ENCODE results near the gene CRYBG2.
"Not testable (repeated sequence)": the region's sequence is repeated elsewhere in the genome, so short reads cannot be mapped to it uniquely, and the experiment has no call there.

Gene CRYBG2

GRCh38 chr1:26349877-26350244, 4.1 kb downstream of the CRYBG2 start:
- DNase-seq: no peak

DNA sequence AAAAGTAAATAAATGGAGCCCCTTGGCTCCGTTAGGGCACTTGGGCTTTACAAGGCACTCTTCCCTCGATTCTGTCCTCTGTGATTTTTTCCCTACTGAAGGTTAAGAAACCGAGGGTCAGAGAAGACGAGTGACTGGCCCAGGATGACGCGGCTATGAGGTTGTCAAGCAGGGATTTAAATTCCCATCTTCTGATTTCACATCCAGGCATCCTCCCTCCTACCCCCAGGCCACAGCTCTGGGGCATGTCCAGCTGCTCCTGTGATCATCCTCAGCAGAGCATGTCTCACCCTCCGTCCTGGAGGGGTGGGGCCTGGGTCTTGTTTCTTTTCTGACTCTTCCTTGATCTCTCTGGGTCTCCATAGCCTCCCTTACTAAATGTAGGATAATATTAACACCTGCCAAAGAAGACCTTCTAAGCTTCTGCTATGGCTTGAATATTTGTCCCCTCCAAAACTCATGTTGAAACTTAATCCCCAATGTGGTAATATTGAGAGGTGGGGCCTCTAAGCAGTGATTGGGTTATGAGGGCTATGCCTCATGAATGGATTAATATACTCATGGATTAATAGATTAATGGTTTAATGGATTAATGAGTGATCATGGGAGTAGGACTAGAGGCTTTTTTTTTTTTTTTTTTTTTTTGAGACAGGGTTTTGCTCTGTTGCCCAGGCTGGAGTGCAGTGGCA, 4.6 kb downstream of the CRYBG2 start:
- DNase-seq: no peak

DNA sequence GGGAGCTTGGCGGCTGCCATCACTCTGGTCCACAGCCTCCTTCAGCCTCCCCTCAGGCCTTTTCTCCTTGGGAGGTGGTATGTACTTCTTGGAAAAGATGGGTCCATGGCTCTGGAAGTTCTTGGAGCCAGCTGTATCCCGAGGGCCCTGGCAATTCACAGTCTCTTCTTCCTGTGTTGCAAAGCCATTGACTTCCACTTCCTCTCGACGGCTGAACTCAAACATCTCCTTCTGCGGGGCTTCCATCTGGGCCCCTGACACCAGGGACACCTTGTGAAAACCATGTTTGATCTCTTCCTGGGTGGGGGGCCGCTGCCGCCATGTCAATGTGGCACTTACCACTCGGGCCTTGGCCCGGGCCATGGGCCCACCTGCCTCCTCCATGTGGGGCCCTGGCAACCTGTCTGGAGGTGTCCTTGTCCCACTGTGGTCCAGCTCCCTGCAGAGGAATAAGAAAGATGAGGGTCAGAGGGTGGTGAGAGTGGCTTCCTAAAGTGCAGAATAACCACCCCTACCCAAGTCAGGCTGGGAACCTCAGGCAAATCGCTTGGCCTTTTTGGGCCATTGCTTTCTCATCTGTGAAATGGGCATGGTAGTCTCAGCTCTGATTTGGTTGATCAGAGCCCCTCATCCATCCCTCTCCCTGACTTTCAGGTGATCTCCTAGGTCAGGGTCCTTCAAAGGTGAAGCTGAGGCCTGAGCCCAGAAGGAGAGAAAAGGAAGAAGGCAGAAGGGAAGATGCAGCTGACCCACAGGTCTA, 7.5 kb downstream of the CRYBG2 start:
- DNase-seq: no peak

GRCh38 chr1:26345718-26346117, 8.2 kb downstream of the CRYBG2 start:
- DNase-seq: no peak

- no peak for DNase-seq
Observed at GRCh38 chr1:26344147-26344920, 9.6 kb downstream of the CRYBG2 start.

GRCh38 chr1:26340047-26340481, 13.9 kb downstream of the CRYBG2 start:
- no peak for DNase-seq

DNA sequence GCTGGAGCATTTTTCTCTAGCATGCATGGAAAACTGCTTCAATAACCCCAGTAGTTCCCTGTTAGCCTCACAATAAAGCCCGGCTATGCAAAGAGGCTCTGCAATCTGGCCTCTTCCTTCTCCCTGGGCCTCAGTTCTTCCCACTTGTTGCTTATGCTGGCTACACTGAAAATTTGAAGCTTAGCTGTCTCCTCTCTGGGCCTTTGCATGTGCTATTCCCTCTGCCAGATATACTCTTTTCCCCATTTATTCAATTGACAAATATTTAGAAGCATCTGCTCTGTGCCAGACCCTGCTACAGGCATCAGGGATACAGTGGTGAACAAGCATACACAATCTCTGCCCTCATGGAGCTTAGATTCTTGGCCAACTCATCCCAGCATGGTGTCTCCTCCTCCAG, 15.3 kb downstream of the CRYBG2 start:
- DNase-seq: no peak

DNA sequence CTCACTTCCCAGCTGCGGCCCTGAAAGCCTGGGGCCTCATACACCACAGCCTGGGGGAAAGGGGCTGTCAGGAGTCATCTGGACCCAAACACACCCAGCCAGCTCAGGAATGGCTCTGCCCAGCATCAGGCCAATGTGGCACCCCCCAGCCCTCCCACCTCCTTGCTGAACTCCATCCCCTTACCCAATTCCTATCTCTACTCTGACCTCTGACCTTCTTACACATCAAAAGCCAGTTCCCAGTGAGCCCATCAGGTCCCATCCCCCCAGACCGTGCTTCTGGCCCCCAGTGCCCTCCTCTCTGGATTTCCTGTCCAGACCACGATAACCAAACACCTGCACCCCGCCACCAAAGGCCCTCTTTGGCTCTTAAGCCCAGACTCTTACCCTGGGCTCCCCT, 16.3 kb downstream of the CRYBG2 start:
- DNase-seq: no peak

GRCh38 chr1:26337206-26337535, 16.8 kb downstream of the CRYBG2 start:
- no peak for DNase-seq

- peak; percentile 93 for DNase-seq
Observed at GRCh38 chr1:26336477-26337205, 17.3 kb downstream of the CRYBG2 start.

DNA sequence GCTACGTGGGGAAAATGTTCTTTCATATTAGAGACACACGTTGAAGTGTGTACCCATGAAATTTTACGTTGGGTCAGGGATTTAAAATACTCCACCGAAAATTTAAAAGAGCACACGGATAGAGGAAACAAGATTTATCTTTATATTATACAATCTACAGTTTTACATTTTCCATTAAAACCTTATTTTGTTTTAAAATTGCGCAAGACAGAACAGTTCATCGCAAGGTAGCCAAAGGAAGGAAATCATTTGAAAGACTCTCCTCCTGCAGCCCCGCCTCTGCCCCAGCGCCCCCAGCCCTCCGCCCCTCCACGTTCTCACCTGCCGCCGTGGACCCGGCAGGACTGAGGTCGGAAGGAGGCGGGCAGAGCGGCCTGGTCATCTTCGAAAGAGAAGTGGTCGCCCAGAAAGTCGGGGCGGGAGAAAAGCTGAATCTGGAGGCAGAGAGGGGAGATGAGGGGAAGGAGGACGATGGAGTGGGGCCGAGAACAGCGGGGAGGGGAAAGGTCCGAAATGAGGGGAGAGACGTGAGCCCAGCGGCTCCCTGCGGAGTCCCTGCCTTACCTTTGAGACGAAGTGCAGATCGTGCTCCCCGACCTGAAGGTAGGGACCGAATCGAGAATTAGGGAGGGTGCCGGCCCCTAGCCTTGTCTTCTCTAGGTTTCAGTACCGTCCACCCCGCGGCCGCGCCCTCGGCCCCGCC, 18.0 kb downstream of the CRYBG2 start:
- no peak for DNase-seq

DNA sequence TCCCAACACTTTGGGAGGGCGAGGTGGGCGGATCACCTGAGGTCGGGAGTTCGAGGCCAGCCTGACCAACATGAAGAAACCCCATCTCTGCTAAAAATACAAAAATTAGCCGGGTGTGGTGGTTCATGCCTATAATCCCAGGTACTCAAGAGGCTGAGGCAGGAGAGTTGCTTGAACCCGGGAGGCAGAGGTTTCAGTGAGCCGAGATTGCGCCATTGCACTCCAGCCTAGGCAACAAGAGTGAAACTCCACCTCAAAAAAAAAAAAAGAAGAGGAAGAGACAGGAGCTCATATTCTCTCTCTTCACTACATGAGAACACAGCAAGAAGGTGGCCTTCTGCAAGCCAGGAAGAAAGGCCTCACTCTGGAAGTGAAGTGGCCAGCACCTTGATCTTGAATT, 20.6 kb downstream of the CRYBG2 start:
- DNase-seq: not testable (repeated sequence)

- DNase-seq: no peak
Observed at GRCh38 chr1:26330276-26330675, 23.7 kb downstream of the CRYBG2 start.

DNA sequence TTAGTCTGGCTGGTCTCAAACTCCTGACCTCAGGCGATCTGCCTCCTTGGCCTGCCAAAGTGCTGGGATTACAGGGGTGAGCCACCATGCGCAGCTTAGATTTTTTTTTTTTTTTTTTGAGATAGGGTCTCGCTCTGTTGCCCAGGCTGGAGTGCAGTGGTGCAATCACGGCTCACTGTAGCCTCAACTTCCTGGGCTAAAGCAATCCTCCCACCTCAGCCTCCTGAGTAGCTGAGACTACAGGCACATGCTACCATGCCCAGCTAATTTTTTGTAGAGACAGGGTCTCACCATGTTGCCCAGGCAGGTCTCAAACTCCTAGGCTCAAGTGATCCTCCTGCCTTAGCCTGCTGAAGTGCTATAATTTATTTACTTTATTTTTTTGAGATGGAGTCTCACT, 24.6 kb downstream of the CRYBG2 start:
- not testable (repeated sequence) for DNase-seq

DNA sequence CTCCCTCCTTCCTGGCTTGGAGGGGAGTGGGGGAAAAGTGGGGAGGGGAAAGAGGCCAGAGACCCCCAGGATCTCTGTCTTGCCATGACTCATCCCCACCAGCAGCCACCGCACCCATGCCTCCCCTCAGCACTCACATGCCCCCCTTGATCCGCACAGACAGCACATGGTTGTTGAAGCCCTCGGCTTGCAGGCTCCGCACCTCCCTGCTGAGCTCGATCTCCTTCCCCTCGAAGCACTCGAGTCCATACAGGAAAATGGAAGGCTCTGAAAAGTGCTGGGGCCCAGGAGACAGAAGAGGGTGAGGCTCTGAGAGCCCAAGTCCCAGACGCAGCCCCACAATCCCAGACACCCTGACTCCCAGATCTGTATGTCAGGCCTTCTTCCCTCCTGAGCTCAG, 25.3 kb downstream of the CRYBG2 start:
- DNase-seq: no peak

- DNase-seq: no peak
Observed at GRCh38 chr1:26327956-26328362, 26.0 kb downstream of the CRYBG2 start.

DNA sequence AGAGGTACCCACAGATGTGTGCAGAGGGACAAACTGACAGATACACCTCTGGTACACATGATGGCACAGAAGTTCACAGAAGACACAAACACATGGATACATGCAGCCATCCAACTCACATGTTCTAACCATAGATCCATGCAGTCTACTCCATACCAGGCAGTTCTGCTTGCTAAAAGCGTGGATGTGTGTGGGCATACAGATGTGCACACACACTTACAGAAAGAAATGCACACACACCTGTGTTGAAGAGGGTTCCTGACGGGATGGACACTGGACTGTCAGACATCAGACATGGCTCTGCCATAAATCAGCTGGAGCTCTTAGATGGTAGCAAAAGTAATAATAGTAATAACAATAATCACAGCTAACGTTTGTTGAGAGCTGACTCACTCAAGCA, 29.4 kb downstream of the CRYBG2 start:
- DNase-seq: no peak

DNA sequence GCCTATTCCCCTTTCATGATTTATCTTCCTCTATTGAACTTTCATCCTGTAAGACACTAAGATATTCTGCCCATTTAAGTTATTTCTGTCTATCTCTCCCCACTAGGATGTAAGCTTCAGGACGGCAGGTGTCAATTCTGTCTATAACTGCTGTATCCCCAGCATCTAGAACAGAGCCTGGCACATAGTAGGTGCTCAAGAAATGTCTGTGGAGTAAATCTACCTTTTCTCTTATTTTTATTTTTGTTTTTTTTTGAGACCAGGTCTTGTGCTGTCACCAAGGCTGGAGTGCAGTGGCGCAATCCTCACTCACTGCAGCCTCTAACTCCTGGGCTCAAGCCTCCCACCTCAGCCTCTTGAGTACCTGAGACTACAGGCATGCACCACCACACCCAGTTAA, 30.5 kb downstream of the CRYBG2 start:
- DNase-seq: no peak

GRCh38 chr1:26322042-26322331, 31.9 kb downstream of the CRYBG2 start:
- no peak for DNase-seq

- DNase-seq: peak; percentile 100
Observed at GRCh38 chr1:26321315-26322041, 32.5 kb downstream of the CRYBG2 start.

- DNase-seq: peak; percentile 68
Observed at GRCh38 chr1:26320896-26321295, 33.0 kb downstream of the CRYBG2 start.
